Islet of Langerhans (tissue), 1 donor: Measurements from ENCODE around the gene SLC40A1.
"Not testable (repeated sequence)": the region's sequence is repeated elsewhere in the genome, so short reads cannot be mapped to it uniquely, and the experiment has no call there.

Source experiments
- FAIRE-seq: peaks from one replicate; lab custom pipeline; 2011; peaks lifted over from hg19 to GRCh38; lab: Jason Lieb, UNC

Gene SLC40A1

GRCh38 chr2:189580658-189581353, at the start of gene SLC40A1:
Gene SLC40A1, minus strand, starts transcription at chr2:189580786. Its CDS starts 326 bp downstream, at chr2:189580460.
- no peak for FAIRE-seq

DNA sequence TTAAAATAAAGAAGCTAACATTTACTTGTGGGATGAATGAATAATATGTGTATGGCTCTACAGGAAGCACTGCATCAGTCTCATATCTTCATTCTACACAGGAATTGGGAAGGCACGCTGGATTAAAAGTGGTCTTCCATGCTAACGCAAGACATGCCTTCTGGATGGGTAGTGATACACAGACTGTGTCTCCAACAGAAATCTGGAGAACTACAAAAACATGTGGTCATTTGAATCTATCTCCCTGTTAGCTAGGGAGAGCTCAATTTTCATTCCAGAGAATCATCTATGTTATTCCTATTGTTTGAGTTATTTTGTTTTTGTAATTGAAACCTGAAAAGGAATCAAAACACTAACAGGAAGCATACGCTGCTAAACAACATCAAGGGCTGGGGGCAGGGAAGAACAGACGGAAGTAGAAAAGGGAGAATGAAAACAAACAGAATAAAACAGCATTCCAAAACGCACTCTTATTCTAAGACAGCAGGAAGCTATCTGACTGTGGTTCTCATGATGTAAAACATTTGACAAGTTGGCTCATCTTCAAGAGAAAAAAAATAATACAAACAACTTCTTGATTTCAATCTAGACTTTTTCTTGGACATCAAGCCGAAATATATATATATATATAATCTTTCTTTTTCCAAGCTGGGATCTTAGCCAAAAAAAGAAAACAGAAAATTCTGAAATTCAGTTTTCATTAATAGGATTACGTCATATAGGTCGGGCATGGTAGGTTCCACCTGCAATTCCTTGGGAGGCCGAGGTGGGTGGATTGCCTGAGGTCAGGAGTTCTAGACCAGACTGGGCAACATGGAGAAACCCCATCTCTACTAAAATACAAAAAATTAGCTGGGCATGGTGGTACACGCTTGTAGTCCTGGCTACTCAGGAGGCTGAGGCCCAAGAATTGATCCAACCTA, 49.2 kb upstream of the SLC40A1 start:
- FAIRE-seq, result no peak

DNA sequence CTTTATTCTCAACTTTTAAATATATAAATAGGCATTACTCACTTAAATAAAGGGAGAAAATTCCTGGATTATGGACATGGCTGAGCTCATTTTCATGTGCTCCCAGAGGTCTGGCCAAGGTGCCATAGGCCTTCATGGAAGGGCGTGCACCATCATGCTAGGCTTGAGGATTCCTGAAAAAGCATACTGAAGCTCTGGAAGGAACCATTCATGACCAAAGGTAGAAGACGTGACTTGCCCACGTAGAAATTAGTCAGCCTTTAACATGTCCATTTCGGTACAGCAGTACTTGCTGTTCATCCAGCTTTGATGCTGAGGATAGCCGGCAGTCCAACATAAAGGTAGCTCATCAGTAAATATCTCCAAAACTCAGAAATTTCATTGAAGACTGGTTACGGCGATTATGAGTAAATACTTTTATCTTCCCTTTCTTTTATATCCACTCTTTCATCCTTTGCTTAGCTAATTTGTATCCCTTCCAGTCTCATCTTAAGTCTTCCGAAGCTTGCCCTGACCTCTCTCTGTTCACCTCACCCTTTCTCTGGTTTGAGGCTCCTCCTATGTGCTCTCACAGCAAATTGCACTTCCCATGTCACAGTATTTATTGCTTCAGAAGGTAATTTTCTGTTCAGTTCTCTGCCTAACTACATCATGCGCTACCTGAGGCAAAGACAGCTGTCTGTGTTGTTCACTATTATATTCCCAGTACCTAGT, 48.4 kb upstream of the SLC40A1 start:
- no peak for FAIRE-seq

DNA sequence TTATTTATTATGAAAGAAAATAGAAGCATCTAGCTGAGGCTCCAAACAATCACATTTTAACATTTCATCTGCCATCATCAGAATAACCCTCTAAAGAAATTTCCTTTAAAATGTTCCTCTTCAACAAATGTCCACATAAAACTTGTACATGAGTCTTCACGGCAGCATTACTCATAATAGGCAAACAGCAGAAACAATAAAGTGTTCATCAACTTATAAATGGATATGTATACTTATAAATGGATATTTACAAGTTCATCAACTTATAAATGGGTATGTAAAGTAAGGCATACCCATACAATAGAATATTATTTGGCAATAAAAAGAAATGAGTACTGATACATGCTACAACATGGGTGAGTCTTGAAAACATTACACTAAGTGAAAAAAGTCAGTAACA, 47.2 kb upstream of the SLC40A1 start:
- no peak for FAIRE-seq

DNA sequence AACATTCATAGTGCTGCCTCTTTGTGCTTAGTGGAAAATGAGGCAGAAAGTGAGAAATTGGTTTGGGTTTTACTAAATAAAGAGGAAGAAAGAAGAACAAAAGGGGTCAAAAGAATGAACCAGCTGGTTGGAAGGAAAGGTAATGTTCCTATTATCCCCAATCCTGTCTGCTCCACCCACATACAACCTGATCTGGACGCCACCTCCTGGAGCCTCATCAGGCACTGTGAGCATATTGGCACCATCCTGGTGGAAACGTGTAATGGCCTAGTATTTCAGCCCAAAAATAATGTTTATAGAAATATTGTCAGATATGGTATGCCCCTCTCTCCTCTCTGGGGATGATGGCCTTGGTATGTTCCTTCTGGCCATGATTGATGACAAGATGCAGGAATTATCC, 45.0 kb upstream of the SLC40A1 start:
- FAIRE-seq, result no peak

- FAIRE-seq, result no peak
Observed at GRCh38 chr2:189624648-189625355, 44.2 kb upstream of the SLC40A1 start.

DNA sequence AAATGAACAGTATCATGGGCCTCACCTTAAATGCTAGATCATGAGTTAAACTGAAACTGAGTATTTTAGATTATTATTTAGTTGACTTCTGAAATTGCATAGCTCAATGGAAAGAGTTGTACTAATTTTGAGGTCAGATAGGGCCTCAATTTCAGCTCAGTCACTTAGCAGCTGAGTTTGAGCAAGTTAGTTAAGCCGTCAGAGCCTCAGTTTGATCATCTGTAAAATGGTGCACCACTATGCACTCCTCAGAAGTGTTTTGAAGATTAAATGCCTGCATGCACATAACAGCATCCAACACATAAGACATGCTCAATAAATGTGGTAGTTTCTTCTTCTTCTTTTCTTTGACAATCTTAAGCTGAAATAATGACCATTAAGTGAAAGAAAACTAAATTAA, 42.5 kb upstream of the SLC40A1 start:
- no peak for FAIRE-seq

- no peak for FAIRE-seq
Observed at GRCh38 chr2:189621781-189622180, 41.2 kb upstream of the SLC40A1 start.

DNA sequence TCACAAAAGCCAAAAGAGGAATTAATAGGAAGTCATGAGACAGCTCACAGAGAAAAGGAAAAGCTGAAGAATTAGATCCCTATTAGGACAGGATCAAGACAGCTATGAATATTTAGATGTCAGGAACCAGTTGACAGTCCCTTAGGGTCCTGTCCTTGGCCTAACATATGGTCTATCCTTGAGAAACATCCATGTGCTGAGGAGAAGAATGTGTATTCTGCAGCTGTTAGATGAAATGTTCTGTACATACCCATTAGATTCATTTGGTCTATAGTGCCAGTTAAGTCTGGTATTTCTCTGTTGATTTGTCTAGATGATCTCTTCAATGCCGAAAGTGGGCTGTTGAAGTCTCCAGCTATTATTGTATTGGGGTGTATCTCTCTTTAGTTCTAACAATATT, 37.6 kb upstream of the SLC40A1 start:
- FAIRE-seq, result no peak

DNA sequence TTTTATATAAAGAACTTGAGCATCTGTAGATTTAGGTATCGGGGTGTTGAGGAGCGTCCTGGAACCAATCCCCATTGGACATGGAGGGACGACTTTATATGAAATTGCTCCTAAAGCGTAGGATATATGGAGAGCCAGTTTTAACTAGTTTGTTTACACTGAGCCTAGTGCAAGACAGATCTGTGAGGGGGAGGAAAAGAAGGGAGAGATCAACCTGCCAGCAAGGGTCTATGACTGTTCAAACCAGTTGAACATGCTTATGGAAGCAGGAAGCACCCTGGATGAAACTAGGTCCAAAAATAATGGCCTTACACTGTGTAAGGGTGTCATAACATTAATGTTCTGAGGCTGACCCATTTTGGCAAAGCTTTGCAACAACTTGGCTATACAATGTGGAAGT, 34.0 kb upstream of the SLC40A1 start:
- no peak for FAIRE-seq

GRCh38 chr2:189613650-189614420, 33.2 kb upstream of the SLC40A1 start:
- FAIRE-seq, result no peak

GRCh38 chr2:189613077-189613636, 32.6 kb upstream of the SLC40A1 start:
- FAIRE-seq, result no peak

DNA sequence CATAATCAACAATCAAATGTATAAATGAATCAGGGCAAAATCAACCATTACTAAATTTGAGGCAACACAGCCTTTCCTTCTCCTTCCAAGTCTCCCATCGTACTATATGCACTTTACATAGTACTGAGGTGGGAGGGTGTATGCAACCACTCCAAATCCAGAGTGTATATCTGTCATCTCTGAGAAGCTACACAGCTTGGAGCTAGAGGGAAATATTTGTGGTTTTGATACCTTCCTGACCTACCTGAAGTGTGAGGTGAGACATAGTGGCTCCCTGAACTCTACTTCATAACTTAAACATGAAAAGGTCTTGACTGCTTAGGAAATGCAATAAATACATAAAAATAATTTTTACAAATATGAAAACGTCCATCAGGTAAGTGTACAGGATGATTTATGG, 30.1 kb upstream of the SLC40A1 start:
- no peak for FAIRE-seq

DNA sequence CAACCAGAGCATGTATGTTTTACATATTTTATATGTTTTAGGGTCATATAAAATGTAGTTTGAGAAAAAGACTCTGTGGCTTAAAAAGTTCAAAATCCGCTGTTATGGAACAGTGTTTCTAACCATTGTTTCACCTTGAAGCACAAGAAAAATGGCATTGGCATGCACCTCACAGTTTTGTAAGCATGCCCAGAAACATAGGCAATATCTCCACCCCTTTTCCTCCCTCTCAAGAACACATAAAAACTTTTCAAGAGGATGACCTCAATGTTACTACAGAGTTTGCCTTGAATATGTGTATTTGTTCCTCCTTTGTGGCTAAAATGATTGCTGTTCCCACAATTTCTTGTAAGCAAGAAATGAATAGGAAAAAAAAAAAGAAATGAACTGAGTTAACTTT, 29.3 kb upstream of the SLC40A1 start:
- FAIRE-seq, result no peak

- FAIRE-seq, result no peak
Observed at GRCh38 chr2:189609423-189609816, 28.8 kb upstream of the SLC40A1 start.

GRCh38 chr2:189608795-189609422, 28.3 kb upstream of the SLC40A1 start:
- FAIRE-seq, result no peak

- FAIRE-seq, result no peak
Observed at GRCh38 chr2:189608170-189608569, 27.6 kb upstream of the SLC40A1 start.

GRCh38 chr2:189602233-189602632, 21.6 kb upstream of the SLC40A1 start:
- FAIRE-seq, result no peak

GRCh38 chr2:189601652-189602051, 21.1 kb upstream of the SLC40A1 start:
- not testable (repeated sequence) for FAIRE-seq

GRCh38 chr2:189601043-189601442, 20.5 kb upstream of the SLC40A1 start:
- no peak for FAIRE-seq

GRCh38 chr2:189599245-189599644, 18.7 kb upstream of the SLC40A1 start:
- FAIRE-seq, result no peak
